HS-27A (cell line): ENCODE data around the gene SYT7.

Experiments used
- DNase-seq: peaks from one replicate; pipeline ENCODE4 v3.0.0-alpha.2; 2012; ENCODE audit warnings: low read depth, missing footprints

SYT7 gene

DNA sequence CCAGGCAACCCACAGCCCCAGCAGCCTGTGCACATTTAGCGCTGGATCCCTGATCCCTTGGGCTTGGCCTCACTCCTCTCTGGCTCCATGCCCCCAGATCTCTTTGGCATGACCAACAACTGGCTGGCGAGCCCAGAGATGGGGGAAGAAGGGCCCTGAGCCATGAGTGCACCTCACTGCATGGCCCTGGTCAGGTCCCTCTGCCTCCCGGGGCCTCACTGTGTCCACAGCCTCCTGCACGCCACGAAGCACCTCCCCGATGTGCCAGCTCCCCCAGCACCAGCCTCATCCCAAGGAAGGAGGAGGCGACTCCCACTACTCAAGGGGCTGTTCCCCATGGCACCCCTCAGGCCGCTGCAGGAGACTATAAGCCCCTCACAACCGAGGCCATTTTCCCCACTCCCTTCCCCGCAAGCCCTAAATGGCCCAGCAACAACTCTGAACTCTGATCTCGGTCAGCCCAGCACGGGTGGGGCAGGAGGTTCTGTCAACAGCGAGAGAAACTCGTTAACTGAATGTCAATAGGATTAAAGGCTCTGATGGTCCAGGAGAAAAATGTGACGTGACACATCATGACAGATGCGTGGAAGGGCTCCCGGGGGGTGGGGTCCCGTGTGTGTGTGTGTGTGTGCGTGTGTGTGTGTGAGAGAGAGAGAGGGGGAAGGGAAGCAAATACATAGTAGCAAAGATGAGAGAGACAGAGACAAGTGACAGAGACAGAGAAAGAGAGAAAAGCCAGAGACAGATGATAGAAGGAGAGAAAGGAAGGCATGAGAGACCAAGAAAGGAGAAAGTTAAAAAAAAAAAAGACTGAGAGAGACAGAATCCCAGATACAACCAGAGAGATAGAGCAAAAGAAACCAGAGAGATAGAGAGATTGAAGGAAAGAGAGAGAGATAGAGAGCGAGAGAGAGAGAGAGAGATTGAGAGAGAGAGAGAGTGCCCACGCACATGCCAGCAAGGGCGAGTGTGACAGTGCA, 28.4 kb upstream of the SYT7 start:
- DNase-seq = no peak

DNA sequence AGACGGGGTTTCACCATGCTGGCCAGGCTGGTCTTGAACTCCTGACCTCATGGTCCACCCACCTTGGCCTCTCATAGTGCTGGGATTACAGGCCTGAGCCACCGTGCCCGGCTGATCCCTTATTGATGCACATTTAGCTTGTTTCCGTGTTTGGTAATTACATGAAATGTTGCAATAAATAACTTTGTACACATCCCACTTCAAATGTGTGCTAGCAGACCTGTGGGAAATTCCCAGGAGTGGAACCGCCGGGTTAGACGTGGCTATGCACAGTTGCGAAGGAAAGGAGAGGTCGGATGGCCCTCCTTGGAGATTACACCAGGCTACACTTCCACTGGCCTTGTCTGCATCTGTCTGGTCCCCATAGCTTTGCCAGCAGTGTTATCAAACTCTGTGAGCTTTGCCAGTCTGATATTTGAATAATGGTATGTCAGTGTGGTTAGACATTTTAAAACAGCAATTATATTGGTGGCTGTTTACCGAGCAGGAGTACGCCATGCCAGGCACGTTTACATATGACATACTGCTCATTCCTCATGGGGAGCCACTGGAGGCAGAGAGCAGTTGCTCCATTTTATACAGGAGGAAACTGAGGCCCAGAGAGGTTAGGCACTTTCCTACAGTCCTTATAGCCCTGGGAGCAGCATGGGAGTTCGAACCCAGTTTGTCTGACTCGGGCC, 27.2 kb upstream of the SYT7 start:
- no peak for DNase-seq

DNA sequence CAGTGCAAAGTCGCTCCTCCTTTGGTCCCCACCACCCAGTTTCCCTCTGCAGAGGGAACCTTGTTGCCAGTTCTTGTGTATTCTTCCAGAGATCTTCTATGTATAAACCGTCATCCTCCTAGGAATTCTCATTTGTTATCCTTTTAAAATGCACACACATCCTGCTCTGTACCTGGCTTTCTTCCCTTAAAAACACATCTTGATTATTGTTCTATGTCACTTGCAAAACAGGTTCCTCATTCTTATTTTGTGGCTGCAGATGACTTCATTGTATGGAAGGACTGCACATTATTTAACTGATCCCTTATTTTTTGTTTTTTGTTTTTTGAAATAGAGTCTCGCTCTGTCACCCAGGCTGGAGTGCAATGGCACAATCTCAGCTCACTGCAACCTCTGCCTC, 26.6 kb upstream of the SYT7 start:
- DNase-seq = no peak

DNA sequence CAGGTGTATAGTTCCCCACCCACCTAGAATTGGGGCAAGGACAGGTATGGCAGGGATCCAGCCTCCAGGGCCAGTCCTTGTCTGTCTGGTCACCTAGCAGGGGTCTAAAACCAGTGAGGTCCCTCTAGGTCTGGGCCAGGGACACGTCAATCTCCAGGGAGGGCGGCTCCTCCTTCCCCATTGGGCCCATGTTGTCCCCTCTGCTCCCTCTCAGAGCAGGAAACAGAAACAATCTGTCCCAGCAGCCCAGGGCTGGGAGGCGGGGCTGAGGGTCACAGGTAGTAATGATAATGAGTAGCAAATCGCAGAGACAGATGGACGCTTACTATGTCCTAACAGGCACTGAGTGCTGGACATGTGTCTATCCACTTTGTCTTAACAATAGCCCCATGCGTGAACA, 22.8 kb upstream of the SYT7 start:
- no peak for DNase-seq

DNA sequence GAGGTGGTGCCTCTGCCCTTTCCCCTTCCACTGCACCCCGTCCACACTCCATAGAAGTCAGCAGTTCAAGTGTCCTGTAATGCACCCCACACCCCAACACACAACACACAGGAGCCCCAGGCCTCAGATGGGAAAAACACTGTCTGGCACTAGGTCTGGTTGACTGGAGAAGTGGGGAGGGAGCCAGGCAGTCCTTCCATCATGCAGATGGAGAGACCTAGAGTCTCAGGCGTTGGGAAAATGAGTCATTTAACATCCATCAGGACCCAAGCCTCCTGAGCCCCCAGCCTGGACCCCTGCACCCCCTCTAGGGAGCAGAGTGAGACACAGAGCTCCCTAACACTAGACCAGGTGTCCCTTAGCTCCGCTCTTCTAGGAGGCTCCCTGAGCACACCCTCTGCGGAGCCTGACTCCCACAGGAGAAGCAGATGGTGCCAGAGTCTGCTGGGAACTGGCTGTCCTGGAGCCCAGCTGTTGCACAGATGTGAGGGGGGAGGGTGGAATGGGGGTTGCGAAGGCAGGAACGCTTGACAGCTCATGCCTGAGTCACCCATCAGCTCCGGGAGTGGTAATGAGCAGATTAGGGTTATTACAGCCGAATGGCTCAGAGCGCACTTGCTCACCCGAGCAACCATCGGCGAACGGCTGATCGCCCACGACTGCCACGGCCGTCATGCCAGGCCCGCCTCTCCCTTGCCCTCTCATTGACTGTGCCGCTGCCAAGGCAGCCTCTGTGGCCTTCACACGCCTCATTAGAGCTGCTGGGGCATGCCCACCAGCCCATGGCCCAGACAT, 22.1 kb upstream of the SYT7 start:
- DNase-seq = peak; percentile 62

DNA sequence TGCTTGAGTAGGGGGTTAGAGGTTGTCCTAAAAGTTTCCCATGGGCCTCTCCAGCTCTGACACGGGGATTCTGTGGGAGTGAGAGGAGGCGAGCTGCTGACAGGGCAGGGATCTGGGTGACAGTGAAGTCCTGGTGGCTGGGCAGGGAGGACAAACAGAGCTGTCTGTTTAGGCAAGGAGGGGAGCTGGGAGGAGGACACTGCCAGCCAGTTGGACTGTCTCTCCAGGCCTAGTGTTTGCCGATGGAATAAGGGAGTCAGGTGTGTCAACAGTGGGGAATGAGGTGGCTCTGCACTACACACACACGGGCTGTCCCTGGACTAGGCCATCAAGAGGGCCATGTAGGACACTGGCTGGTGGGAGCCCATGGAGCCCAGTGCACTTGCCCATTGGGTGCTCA, 20.6 kb upstream of the SYT7 start:
- DNase-seq = no peak

DNA sequence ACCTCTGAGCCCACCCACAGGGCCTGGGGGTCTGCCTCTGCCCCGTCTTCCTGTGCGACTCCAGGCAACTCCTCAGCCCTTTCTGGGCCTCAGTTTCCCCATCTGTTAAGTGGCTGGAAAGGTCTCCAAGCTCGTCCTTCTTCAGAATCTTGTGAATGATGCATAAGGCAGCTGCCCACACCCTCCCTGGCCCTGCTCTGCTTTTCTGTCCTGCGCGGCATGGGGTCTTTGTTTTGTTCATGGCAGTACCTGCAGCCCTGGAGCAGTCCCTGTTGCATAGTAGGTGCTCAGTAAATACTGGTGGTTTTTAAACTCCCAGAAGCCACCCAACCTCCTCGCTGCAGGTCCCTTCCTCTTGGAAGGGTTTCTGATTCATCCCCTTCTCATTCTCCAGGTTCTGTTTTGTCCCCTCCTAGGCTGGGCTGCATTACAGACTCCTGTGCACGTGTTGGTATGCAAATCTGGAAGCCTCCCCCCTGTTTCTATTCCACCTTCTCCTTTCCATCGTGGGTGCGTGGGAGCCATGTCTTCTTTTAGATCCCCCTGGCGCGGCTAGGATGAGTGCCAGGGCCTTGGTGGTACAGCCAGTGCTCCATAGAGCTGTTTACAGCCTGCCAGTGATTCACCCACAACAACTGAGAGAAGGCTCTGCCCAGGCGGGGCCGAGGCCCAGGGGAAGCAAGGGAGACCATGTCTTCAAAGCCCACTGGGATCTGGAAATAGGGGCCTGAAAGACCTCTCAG, 19.3 kb upstream of the SYT7 start:
- DNase-seq = no peak

DNA sequence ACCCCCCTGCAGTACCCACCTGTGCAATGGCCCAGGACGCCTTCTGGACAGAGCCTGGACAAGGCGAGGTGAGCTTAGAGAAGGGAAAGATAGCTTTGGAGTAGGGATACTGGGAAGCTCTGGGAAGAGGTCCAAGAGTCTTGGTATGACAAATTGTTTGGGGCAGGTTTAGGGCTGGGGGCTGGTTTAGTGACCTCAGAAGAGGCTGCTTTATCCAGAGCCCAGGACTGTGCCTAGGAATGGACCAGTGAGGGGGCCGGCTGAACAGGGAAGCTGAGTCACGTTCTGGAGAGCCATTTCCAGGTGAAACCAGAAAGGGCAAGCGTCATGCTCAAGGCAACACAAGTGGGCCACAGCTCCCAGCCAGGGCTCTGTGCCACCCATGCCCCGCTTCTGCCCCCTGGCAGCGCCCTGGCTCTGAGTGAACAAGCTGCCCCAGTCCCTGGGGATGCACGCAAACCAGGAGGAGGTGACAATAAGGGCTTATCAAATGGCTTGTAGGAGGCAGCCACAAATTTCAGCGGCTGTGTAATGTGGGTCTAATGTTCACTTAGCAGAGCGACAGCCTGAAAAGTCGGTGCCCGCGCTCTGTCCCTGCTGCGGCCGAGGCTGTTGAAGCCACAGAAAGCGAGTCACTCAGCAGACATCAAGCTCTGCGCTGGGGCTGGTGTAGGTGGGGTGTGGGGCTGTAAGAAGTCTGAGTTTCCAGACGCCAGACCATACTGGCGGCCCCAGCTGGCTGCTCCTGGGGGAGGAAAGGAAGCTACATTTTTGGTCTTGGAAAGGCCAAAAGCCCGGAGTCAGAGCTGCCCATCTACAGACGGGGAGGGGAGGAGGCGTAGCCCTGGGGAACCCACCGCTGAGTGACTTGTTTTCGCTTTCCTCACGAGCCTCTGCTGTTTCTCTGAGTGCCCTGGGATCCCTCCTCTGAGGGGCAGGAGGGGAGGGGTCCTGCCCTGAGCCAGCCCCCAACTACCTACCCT, 18.3 kb upstream of the SYT7 start:
- no peak for DNase-seq

DNA sequence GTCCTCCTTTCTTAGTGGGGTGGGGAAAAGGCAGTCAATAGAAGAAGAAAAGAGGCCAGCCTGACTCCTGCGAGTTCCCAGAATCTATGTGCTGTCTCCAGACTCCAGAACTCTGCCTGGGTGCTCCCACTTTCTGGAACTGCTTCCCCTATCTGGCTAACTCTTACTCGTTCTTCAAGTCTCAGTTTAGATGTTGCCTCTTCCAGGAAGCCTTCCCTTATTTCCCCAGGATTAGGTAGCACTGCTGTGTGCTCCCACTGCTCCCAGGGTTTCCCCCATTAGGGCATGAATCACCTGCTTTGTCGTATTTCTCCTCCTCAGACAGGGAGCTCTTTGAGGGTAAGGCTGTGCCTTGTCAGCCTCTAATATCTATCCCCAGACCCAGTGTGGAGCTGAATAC, 17.5 kb upstream of the SYT7 start:
- no peak for DNase-seq

DNA sequence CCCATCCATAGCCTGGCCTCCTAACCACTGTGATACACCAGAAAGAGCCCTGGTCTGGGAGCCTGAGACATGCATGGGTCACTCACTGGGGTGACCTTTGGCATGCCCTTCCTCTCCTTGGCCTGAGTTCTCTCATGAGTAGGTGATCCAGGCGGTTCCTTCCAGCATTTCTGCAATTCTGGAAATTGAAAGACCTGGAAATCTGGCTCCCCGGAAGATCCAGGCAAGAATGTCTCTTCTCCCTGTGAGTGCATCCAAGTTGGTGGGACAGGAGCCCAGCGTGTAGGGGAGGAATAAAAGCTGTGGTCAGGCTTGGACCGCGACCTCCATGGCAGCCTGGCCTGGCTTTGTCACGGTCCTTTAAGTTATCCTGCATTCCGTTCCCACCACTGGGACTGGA, 16.1 kb upstream of the SYT7 start:
- DNase-seq = no peak

DNA sequence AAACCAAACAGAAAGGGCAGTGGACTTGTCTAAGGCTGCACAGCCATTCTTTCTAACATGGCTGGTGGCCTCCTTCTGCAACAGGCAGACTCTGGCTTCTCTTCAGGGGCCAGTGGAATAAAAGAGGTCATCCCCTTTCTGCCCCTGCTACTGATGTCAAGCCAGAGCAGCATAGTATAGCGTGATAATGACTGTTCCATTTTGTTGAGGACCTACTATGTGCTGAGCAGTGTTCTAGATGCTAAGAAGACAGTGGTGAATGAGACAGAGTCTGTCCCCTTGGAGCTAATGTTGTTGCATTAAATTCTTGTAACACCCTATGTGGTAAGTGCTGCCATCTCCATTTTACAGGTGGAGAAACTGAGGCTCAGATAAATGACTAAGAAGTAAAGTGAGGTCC, 15.7 kb upstream of the SYT7 start:
- no peak for DNase-seq

DNA sequence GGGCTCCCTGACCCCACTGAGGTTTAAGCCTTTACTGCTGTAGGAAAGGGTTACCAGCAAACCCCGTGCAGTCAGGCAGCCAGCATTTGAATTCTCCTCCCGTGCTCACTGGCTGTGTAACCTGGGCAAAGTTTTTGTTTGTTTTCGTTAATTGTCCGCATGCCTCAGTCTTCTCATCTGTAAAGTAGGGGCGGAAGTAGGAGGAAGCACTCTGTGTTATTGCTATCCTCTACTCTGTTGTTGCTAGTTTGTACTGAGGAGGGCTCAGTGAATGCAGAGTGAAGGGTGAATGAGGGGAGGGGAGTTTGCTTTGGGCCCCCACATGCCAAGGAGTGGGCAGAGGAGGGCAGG, 14.0 kb upstream of the SYT7 start:
- no peak for DNase-seq

DNA sequence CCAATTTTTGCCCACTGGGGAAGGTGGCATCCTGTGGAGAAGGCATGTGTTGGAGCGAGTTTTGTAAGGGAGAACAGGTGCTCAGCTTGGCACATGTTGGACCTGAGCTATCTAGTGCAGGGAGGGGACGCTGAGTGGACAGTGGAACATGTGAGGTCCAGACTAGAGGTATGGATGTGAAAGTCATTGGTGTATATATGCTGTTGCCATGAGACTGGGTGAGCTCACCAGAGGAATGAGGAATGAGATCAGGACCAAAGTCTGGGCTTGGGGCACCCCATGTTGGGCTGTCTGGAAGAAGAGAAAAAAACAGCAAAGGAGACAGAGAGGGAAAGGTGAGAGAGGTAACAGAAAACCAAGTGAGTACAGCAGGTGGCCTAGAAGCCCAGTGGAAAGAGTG, 12.3 kb upstream of the SYT7 start:
- DNase-seq = no peak

DNA sequence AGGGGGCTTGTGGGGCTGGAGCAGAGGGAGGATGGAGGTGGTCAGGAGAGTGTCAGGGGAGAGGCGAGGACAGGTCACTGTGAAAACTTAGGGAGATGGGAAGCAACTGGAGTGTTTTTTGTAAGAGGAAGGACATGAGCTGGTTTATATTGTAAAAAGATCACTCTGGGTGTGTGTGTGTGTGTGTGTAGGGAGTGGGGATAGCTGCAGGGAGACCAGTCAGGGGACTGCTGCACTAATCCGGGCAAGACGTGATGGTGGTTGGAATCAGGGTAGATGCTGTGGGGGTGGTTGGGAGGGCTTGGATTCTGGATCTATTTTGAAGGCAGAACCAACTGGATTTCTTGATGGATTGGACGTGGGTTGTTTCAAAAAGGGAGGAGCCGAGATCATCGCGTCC, 11.3 kb upstream of the SYT7 start:
- DNase-seq = no peak

DNA sequence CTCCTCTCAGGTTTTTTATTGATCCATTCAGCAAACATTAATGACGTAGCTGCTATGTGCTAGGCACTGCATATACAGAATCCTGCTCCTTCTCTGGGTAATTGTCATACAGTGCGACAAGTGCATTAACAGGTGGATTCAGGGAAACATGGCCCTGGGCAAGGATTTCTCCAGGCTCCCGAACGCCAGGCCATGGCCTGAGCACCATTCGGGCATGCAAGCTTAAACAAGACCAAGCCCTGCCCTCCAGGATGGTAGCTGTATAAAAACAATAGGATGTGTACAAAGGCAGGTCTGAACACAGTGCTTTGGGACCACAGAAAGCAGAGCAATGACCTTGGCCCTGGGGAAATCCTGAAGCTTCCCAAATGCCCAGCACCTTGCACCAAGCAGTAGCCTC, 9.1 kb upstream of the SYT7 start:
- DNase-seq = no peak

DNA sequence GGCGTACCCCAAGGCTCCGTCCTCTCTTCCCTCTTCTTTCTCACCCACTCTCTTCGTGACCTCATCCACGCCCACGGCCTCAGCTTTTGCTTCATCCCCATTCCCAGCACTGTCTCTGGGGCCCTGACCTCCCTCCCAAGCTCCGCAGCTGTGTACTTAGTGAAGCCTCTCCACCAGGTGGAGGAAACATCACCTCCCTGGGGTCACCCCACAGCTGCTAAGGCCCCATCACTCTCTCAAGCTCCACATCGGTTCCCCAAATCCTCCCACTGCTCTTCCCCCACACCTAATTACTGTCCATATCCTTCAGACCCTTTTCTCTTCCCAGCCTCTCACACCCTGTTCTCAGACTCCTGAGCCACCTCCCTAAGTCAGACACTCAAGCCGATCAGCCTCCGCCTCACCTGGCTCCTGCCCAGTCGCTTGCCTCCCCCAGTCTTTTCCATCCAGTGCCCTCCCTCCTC, 7.9 kb upstream of the SYT7 start:
- DNase-seq = no peak

DNA sequence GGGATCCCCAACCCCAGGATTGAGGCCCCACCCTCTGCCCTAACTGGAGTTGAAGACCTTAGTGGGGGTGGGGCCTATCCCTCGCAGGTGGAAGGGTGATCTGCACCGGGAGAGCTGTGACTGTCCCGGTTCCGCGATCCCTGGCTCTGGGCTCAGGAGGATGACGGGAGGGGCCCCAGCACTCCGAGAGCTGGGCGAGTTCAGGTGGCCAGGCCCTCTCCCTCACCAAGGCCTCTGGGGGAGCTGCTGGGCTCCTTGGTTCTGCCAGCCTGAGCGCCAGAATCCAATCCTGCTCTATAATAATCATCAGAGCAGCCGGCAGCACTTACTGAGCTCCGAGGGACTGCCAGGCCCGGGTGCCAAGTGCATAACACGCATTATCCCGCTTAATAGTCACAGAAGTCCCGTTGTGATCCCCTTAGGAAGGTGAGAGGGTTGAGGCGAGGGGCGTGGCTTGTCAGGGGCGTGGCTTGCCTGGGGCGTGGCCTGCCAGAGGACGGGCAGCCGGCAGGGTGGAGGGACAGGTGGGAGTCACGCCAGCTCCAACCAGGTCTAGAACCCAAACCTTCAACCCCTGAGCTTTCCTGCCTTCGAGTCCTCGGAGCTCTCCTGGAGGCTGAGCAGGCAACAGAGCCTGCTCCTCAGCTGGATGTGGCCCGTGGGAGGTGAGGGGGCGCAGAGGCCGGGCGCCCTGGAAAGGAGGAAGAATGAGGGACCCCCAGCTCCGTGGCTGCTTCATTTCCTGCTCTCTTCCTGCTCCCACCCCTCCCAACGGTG, 7.3 kb upstream of the SYT7 start:
- DNase-seq = no peak

DNA sequence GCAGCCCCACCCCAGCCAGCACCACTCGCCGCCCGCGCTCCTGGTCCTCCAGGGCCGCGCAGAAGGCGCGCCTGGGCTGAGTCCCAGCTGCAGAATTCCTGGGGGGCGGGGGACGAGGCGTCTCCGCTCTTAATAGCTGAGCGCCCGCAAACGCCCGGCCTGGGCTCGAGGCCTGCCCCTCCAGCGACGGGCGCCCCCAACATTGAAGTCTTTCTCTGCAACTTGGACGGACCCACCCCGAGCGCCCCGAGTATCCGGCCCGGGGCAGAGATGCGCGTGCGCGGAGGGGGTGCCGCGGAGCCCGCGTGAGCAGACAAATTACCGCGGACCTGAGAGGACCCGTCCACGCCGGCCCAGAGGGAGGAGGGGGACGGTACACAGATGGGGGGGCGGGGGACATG, 6.7 kb upstream of the SYT7 start:
- DNase-seq = no peak

DNA sequence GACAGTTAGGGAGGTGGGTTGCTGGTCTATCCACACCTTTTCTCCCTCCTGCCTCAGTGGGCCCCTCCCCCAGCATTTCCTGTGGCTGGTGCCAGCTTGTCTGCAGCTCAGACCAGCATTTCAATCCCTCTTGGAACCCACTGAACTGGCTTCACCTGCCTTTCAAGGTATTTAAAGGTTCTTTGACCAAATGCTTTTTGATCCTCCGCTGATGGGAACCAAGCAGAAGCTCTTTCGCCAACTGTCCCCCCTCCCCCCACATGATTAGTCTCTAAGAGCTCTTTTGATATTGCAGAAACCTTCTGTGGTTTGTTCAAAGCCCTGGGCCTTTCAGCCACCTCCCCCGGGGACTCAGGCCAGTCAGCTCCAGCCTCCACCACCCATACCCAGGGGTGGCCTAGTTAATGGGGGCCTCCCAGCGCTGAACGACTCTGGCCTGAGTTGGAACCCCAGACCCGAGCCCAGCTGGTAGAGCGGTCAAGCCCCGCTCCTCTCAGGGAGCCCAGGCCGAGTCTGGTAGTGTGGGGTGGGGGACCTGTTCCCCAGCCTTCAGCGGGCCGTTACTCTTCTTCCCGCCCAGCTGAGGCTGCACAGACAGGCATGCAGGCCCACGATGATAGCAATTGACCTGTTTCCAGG, 6.0 kb upstream of the SYT7 start:
- no peak for DNase-seq
